WTC11 (cell line): Measurements from ENCODE around the gene TASP1. TPM values are rescaled to one million over a fixed set of nuclear protein-coding genes. Genes with fewer than 3 reads are reported as not detected.

Experiments
- ATAC-seq: fragments of 200-7000 bp; cut with Tn5 transposase; 2 replicates; pipeline ENCODE4 v1.10.0; 2021; ENCODE audit warnings: mild to moderate bottlenecking, moderate library complexity
- CTCF ChIA-PET: fragments of 300-600 bp; sonication (Branson Sonifier 250); formaldehyde crosslinking; loops from one replicate; lab custom pipeline; 2021; ENCODE audit warnings: antibody characterized with exemption; lab: Charles Lee
- POLR2A ChIA-PET: fragments of 350-600 bp; sonication (Branson Sonifier 250); formaldehyde crosslinking; loops from one replicate; lab custom pipeline; 2021; ENCODE audit warnings: antibody characterized with exemption; lab: Charles Lee
- DNase-seq: peaks from one replicate; pipeline ENCODE4 v3.0.0; 2021; ENCODE audit warnings: low spot score
- H3K27ac Mint-ChIP-seq: 2 replicates; pipeline ENCODE4 v1.8.0; 2021; ENCODE audit warnings: mixed read lengths
- H3K27me3 Mint-ChIP-seq: 2 replicates; pipeline ENCODE4 v1.8.0; 2021; ENCODE audit warnings: low read depth, mild to moderate bottlenecking, moderate library complexity, mixed read lengths
- H3K36me3 Mint-ChIP-seq: 2 replicates; pipeline ENCODE4 v1.8.0; 2021; ENCODE audit warnings: mixed read lengths
- H3K4me1 Mint-ChIP-seq: 2 replicates; pipeline ENCODE4 v1.8.0; 2022; ENCODE audit warnings: mixed read lengths
- H3K4me3 Mint-ChIP-seq: 2 replicates; pipeline ENCODE4 v1.8.0; 2021; ENCODE audit warnings: mild to moderate bottlenecking, moderate library complexity, mixed read lengths
- H3K9me3 Mint-ChIP-seq: 2 replicates; pipeline ENCODE4 v1.8.0; 2021; ENCODE audit warnings: mixed read lengths
- AFF4 ChIP-seq: sonication (generic); formaldehyde crosslinking; IDR thresholded peaks from 2 replicates; pipeline ENCODE4 v1.8.1; 2023; ENCODE audit warnings: mild to moderate bottlenecking, missing genetic modification reagents, borderline replicate concordance
- AR ChIP-seq: fragments of 250-450 bp; sonication (Bioruptor Pico); IDR thresholded peaks from 2 replicates; pipeline ENCODE4 v1.9.0; 2021; ENCODE audit warnings: mild to moderate bottlenecking
- E2F1 ChIP-seq: sonication (generic); formaldehyde crosslinking; IDR thresholded peaks from 2 replicates; pipeline ENCODE4 v1.8.0; 2022; ENCODE audit warnings: mild to moderate bottlenecking, missing genetic modification reagents
- E2F5 ChIP-seq: sonication (generic); formaldehyde crosslinking; IDR thresholded peaks from 2 replicates; pipeline ENCODE4 v1.8.1; 2022; ENCODE audit warnings: mild to moderate bottlenecking, moderate library complexity, missing genetic modification reagents
- FOXJ3 ChIP-seq: sonication (generic); formaldehyde crosslinking; IDR thresholded peaks from 2 replicates; pipeline ENCODE4 v1.9.0; 2021; ENCODE audit warnings: missing genetic modification reagents, mild to moderate bottlenecking, borderline replicate concordance
- GTF2I ChIP-seq: fragments of 250-450 bp; sonication (Bioruptor Pico); conservative IDR thresholded peaks from 2 replicates; pipeline ENCODE4 v1.4.0; 2021; ENCODE audit warnings: mild to moderate bottlenecking
- HMGXB4 ChIP-seq: sonication (generic); formaldehyde crosslinking; IDR thresholded peaks from 2 replicates; pipeline ENCODE4 v1.8.1; 2023; ENCODE audit warnings: mild to moderate bottlenecking, moderate library complexity, missing genetic modification reagents
- JUN ChIP-seq: sonication (generic); formaldehyde crosslinking; IDR thresholded peaks from 2 replicates; pipeline ENCODE4 v1.8.0; 2023; ENCODE audit warnings: mild to moderate bottlenecking, missing genetic modification reagents
- OVOL2 ChIP-seq: fragments of 250-450 bp; sonication (Bioruptor Pico); IDR thresholded peaks from 2 replicates; pipeline ENCODE4 v1.9.0; 2021; ENCODE audit warnings: mild to moderate bottlenecking, borderline replicate concordance
- TP53 ChIP-seq: sonication (generic); formaldehyde crosslinking; IDR thresholded peaks from 2 replicates; pipeline ENCODE4 v1.8.1; 2023; ENCODE audit warnings: mild to moderate bottlenecking, missing genetic modification reagents
- USF2 ChIP-seq: sonication (generic); formaldehyde crosslinking; IDR thresholded peaks from 2 replicates; pipeline ENCODE4 v1.8.1; 2023; ENCODE audit warnings: mild to moderate bottlenecking, missing genetic modification reagents, moderate library complexity
- ZBTB21 ChIP-seq: sonication (generic); formaldehyde crosslinking; IDR thresholded peaks from 2 replicates; pipeline ENCODE4 v1.8.1; 2023; ENCODE audit warnings: mild to moderate bottlenecking, missing genetic modification reagents, borderline replicate concordance
- ZBTB43 ChIP-seq: sonication (generic); formaldehyde crosslinking; IDR thresholded peaks from 2 replicates; pipeline ENCODE4 v1.8.1; 2023; ENCODE audit warnings: mild to moderate bottlenecking, missing genetic modification reagents
- ZNF317 ChIP-seq: sonication (generic); formaldehyde crosslinking; IDR thresholded peaks from 2 replicates; pipeline ENCODE4 v1.8.1; 2023; ENCODE audit warnings: low read depth, mild to moderate bottlenecking, moderate library complexity, missing genetic modification reagents, borderline replicate concordance
- ZNF396 ChIP-seq: fragments of 250-450 bp; sonication (Bioruptor Pico); IDR thresholded peaks from 2 replicates; pipeline ENCODE4 v1.8.0; 2021; ENCODE audit warnings: mild to moderate bottlenecking, moderate library complexity, borderline replicate concordance
- ZNF425 ChIP-seq: fragments of 250-450 bp; sonication (Bioruptor Pico); conservative IDR thresholded peaks from 2 replicates; pipeline ENCODE4 v1.9.0; 2021; ENCODE audit warnings: mild to moderate bottlenecking
- ZNF512 ChIP-seq: sonication (generic); formaldehyde crosslinking; IDR thresholded peaks from 2 replicates; pipeline ENCODE4 v1.8.1; 2022; ENCODE audit warnings: missing genetic modification reagents, borderline replicate concordance
- total RNA-seq: library from RNA; stranded (reverse); gene quantifications from 3 replicates; pipeline ENCODE4 v1.2.3, GENCODE V29; 2021

TASP1 gene
- total RNA-seq, 1 experiment from 2014 or later = 12.4 TPM

- H3K36me3 Mint-ChIP-seq = peaks cover 21% of the 10 kb centered on the region
- ChIA-PET POLR2A (no interaction called here), CTCF (no interaction called here)
- DNase-seq (no peak), ATAC-seq (no peak)
- H3K9me3 Mint-ChIP-seq = peaks cover 21% of the 10 kb centered on the region
- no peak overlapping the region for H3K4me3 Mint-ChIP-seq
- no peaks in the 10 kb centered on the region for H3K4me1 Mint-ChIP-seq
- no peak overlapping the region for H3K27ac Mint-ChIP-seq
- no peaks in the 10 kb centered on the region for H3K27me3 Mint-ChIP-seq
- TF ChIP-seq GTF2I (CRISPR knock-in tag) (no peak), ZNF512 (CRISPR knock-in tag) (no peak), AFF4 (no peak), ZBTB43 (CRISPR knock-in tag) (no peak), AR (CRISPR knock-in tag) (no peak)
- TF ChIP-seq, all 79 proteins: peak for 0
Observed at GRCh38 chr20:13588049-13588448, 50.7 kb downstream of the TASP1 start.

GRCh38 chr20:13587370-13587769, 51.4 kb downstream of the TASP1 start:
- DNase-seq = no peak
- no peak overlapping the region for H3K4me3 Mint-ChIP-seq
- no peaks in the 10 kb centered on the region for H3K4me1 Mint-ChIP-seq
- H3K9me3 Mint-ChIP-seq = peaks cover 24% of the 10 kb centered on the region
- ChIA-PET CTCF (no interaction called here), POLR2A (no interaction called here)
- H3K27me3 Mint-ChIP-seq = no peaks in the 10 kb centered on the region
- ATAC-seq = no peak
- H3K36me3 Mint-ChIP-seq = peaks cover 21% of the 10 kb centered on the region
- no peak overlapping the region for H3K27ac Mint-ChIP-seq
- no peak for TF ChIP-seq ZNF396 (CRISPR knock-in tag)
- no peak for TF ChIP-seq JUN (CRISPR knock-in tag)
- no peak for TF ChIP-seq USF2 (CRISPR knock-in tag)
- TF ChIP-seq HMGXB4 (CRISPR knock-in tag) = no peak
- no peak for TF ChIP-seq E2F1 (CRISPR knock-in tag)
- TF ChIP-seq OVOL2 (CRISPR knock-in tag) = no peak
- no peak for TF ChIP-seq ZNF425
- no peak for TF ChIP-seq ZNF317
- TF ChIP-seq FOXJ3 = no peak
- no peak for TF ChIP-seq TP53 (CRISPR knock-in tag)
- no peak for TF ChIP-seq ZBTB21 (CRISPR knock-in tag)
- TF ChIP-seq E2F5 (CRISPR knock-in tag) = no peak
